Tibial nerve (tissue), 4 donors: ENCODE results near the gene SHROOM2.

Experiments used
- EP300 ChIP-seq, 2 donors: sonication (generic); formaldehyde crosslinking; IDR thresholded peaks; one replicate each; pipeline ENCODE4 v1.6.1; 2017; ENCODE audit warnings: antibody characterized with exemption in 2 of 2, mild to moderate bottlenecking in 1 of 2
- POLR2A ChIP-seq, 2 donors: fragments of 450-650 bp; IDR thresholded peaks; one replicate each; pipeline ENCODE4 v1.6.1; 2017; ENCODE audit warnings: antibody characterized with exemption in 2 of 2, mild to moderate bottlenecking in 2 of 2, moderate library complexity in 2 of 2
- TF ChIP-seq, protein P1 (sequence below), 5 experiments: fragments of 200-600 bp in 3 of 5; fragments of 450-650 bp in 2 of 5; sonication (generic) in 3 of 5; IDR thresholded peaks; one replicate each; pipeline ENCODE4 v1.5.1; 2016 to 2019; ENCODE audit warnings: antibody characterized with exemption in 5 of 5, mild to moderate bottlenecking in 3 of 5, moderate library complexity in 2 of 5

DNA sequence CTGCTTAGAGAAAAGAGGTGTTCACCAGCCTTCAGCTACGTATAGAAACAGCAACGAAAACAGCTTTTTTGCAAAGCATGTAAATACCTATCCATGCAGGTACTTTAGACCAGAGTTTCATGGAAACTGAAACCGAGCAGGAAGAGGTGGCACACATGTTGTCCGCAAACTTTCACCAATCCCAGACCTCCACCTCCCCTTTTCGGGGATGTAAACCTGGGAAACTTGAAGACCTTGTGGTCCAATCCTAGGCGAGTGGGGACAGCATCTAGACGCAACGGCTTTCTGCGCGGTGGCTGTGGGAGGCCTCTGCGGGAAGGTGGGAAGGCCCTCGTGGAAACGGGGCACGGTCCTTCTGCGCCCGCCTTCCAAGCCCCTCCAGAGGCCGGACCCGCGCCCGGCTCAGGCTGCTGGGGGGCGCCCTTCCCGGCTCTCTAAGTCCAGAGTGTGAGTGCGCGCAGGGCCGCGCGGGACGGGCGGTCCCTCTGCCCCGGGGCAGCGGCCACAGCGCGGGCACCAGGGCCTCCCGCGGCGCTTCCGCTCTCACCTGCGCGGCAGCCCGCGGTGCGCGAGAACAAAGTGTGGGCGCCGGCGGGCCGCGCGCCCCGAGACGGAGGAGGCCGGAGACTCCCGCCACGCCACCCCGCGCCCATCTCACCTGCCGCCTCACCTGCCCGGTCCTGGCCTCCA, 830 bp upstream of the SHROOM2 start:
- TF ChIP-seq, protein P1, sequence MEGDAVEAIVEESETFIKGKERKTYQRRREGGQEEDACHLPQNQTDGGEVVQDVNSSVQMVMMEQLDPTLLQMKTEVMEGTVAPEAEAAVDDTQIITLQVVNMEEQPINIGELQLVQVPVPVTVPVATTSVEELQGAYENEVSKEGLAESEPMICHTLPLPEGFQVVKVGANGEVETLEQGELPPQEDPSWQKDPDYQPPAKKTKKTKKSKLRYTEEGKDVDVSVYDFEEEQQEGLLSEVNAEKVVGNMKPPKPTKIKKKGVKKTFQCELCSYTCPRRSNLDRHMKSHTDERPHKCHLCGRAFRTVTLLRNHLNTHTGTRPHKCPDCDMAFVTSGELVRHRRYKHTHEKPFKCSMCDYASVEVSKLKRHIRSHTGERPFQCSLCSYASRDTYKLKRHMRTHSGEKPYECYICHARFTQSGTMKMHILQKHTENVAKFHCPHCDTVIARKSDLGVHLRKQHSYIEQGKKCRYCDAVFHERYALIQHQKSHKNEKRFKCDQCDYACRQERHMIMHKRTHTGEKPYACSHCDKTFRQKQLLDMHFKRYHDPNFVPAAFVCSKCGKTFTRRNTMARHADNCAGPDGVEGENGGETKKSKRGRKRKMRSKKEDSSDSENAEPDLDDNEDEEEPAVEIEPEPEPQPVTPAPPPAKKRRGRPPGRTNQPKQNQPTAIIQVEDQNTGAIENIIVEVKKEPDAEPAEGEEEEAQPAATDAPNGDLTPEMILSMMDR (IDR thresholded peaks at IDR 0.05): no peak
- TF ChIP-seq POLR2A (IDR thresholded peaks at IDR 0.05): no peak
- TF ChIP-seq EP300 (IDR thresholded peaks at IDR 0.05): no peak
